Stimulated activated CD8-positive, alpha-beta memory T cell treated with anti-CD3 and anti-CD28 coated beads, Interleukin-2, amount 100 ng/mL, for 1 hour (primary cell): Measurements from ENCODE around the gene UBA3.

Experiments used
- DNase-seq, 2 donors: peaks; one replicate each; pipeline ENCODE4 v3.0.0-alpha.2; 2020; ENCODE audit warnings: low read depth in 2 of 2

The UBA3 gene

DNA sequence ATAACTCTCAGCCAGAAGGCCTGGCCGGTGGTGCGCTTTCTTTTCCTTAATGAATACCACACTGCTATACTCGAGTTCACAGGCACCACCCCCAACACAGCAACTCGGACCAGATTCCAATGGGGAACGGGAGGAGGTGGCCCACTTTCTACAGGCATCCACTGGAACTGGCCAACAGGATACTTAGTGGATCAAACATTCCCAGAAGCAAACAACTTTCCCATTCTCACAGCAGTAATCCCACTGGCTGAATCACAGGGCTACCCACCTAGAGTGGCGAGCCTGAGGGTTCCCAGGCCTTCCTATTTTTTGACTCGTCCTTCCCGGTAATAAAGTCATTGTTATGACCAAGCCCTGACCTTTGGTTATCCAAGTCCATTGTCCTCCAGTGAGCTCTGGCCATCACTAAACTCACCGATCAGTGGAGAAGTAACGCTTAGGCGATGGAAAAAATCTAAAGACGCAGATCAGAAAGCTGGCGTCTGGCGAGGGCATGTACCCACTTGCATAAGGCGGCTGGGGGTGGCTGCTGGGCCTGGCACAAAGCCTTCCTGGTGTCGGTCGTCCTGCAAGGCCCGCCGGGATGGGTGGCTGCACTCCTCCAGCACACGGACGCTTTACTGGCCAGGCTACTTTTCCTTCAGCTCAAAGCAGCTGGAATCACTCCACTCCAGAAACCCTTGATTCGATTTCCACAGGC is 67.9 kb downstream of the UBA3 start:
- DNase-seq: no peak

DNA sequence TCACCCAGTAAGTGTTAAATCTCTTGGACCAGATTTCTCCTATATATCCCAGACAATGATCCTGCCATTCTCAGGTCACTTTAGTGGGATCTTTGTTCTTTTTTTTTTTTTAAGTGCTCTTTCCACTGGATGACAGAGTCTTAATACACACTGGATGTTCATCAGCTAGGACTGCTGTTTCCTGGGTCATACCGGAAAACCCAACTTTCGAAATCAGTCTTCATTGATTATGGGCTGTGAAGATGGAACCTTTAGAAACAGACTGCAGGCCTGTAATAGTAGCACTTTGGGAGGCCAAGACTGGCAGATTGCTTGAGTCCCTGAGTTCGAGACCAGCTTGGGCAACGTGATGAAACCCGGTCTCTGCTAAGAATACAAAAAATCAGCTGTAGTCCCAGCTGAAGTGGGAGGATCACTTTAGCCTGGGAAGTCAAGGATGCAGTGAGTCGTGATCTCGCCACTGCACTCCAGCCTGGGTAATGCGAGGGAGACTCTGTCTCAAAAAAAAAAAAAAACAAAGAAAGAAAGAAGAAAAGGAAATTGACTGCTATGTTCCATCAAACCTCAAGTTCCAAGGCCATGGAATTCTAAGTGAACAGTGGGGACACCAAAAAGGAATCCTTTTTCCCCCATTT is 69.0 kb downstream of the UBA3 start:
- DNase-seq: no peak

GRCh38 chr3:69009559-69010410 is 70.4 kb downstream of the UBA3 start:
- DNase-seq: no peak

GRCh38 chr3:69008980-69009379 is 71.2 kb downstream of the UBA3 start:
- no peak for DNase-seq

DNA sequence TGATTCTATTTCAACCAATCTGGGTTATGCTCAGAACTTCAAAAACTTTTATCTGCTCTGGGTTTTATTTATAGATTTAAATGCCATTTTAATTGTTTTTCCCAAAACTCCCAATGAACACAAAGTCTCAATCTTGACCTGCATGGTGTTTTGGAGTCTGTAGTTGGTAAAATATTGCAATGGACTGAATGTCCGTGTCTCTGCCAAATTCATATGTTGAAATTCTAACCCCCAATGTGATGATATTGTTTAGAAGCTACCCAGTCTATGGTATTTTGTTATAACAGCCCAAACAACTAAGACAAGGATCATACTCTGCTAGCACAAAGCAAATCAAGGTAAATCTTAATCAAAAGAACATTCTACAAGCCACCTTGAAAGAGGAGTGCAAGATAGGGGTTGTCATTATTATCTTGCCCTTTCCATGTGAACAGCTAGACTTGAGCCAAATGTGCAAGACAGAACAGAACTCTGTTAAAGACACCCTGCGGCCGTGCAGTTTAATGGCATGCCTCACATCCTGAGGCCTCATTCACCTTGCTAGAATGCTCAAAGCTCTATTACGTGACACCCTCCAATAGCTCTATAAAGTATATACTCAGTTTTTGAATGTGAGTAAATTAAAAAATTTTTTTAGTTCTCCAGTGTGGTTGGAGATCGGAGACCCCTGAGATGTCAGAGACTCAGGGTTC is 74.2 kb downstream of the UBA3 start:
- DNase-seq: no peak

DNA sequence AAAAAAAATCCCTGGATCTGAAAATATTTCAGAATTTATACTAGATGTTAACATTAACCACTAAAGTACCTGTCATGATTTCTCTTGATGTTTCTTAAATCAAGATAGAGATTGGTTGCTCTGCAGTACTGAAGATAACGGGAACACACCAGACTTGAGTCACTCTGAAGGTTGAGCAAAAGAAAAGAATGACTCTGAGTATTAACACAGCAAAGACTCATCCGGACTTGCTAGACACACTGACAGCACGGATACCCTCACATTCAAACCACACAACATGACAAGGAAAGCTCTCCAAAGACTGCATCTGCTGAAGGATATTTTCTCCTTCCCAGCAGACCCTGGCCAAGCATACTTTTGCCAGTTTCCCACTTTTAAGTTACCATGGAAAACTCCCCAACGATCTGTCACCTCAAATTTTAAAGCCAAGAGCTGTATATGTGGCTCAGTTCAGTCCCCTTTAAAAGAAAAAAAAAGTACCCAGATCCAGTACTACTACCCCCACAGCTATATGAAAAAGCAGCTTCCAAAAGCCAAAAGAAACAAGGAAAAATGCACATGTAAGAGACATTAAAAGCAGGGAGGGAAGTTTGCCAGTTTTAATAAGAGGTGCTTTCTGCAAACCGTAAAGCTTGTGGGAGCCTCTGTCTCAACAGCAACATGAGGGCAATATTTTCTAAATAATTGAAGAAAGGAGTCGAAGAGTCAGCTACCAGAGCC is 74.9 kb downstream of the UBA3 start:
- DNase-seq: no peak
